Liver (tissue), 9 donors: ENCODE data around the gene HDAC5. TPM values are rescaled to one million over a fixed set of nuclear protein-coding genes. Genes with fewer than 3 reads are reported as not detected.

Experiments
- DNase-seq: peaks from one replicate; pipeline ENCODE4 v3.0.0-alpha.2; 2017; ENCODE audit warnings: low spot score
- H3K27ac ChIP-seq, 2 donors: one replicate each; pipeline ENCODE4 v1.7.0; 2013; ENCODE audit warnings: inconsistent platforms in 2 of 2, low read length in 2 of 2, control low read depth in 1 of 2, low read depth in 1 of 2, mild to moderate bottlenecking in 1 of 2
- H3K27me3 ChIP-seq, 4 donors: one replicate each; pipeline versions ENCODE4 v1.6.1 to v1.7.0; 2013; ENCODE audit warnings: low read length in 3 of 4, inconsistent platforms in 1 of 4, mild to moderate bottlenecking in 1 of 4, moderate library complexity in 1 of 4; ENCODE audit not compliant: control insufficient read depth in 4 of 4, insufficient read depth in 4 of 4
- H3K36me3 ChIP-seq, 4 donors: one replicate each; pipeline versions ENCODE4 v1.6.1 to v1.7.0; 2013; ENCODE audit warnings: low read length in 3 of 4, mild to moderate bottlenecking in 3 of 4, low read depth in 1 of 4, moderate library complexity in 1 of 4; ENCODE audit not compliant: control insufficient read depth in 4 of 4, insufficient read depth in 3 of 4
- H3K4me1 ChIP-seq, 4 donors: one replicate each; pipeline versions ENCODE4 v1.6.1 to v1.7.0; 2013; ENCODE audit warnings: low read length in 3 of 4, mild to moderate bottlenecking in 3 of 4, moderate library complexity in 1 of 4; ENCODE audit not compliant: control insufficient read depth in 4 of 4, insufficient read depth in 4 of 4
- H3K4me3 ChIP-seq, 3 donors: one replicate each; pipeline versions ENCODE4 v1.6.1 to v1.7.0; 2013; ENCODE audit warnings: low read length in 3 of 3, control low read depth in 1 of 3, low read depth in 1 of 3, mild to moderate bottlenecking in 1 of 3
- H3K9ac ChIP-seq, 2 donors: one replicate each; pipeline ENCODE4 v1.7.0; 2013; ENCODE audit warnings: low read length in 2 of 2, mild to moderate bottlenecking in 2 of 2, moderate library complexity in 2 of 2, control low read depth in 1 of 2, low read depth in 1 of 2
- H3K9me3 ChIP-seq, 4 donors: one replicate each; pipeline versions ENCODE4 v1.6.1 to v1.7.0; 2013; ENCODE audit warnings: low read length in 3 of 4; ENCODE audit not compliant: control insufficient read depth in 4 of 4
- CTCF ChIP-seq: fragments of 150-350 bp; IDR thresholded peaks from 2 replicates; pipeline ENCODE4 v1.5.1; 2017; ENCODE audit warnings: improper control_type of control experiment, low read depth, low read length; ENCODE audit not compliant: missing input control
- EGR1 ChIP-seq, 2 donors: IDR thresholded peaks; 2 replicates each; pipeline ENCODE4 v1.6.1; 2016 to 2018; ENCODE audit warnings: antibody characterized with exemption in 2 of 2, low read depth in 2 of 2
- FOXA1 ChIP-seq: IDR thresholded peaks from 2 replicates; pipeline ENCODE4 v1.6.1; 2016; ENCODE audit warnings: antibody characterized with exemption
- FOXA2 ChIP-seq: IDR thresholded peaks from 2 replicates; pipeline ENCODE4 v1.6.1; 2016; ENCODE audit warnings: antibody characterized with exemption
- GABPA ChIP-seq, 2 donors: IDR thresholded peaks in 1 of 2; conservative IDR thresholded peaks in 1 of 2; 2 replicates each; pipeline ENCODE4 v1.6.1; 2016; ENCODE audit warnings: antibody characterized with exemption in 2 of 2, mild to moderate bottlenecking in 1 of 2, moderate library complexity in 1 of 2
- HNF4A ChIP-seq, 2 donors: conservative IDR thresholded peaks; 2 replicates each; pipeline ENCODE4 v1.6.1; 2016; ENCODE audit warnings: antibody characterized with exemption in 2 of 2, mild to moderate bottlenecking in 2 of 2
- JUND ChIP-seq, 2 donors: IDR thresholded peaks; 2 replicates each; pipeline ENCODE4 v1.6.1; 2016; ENCODE audit warnings: antibody characterized with exemption in 2 of 2
- MAX ChIP-seq: IDR thresholded peaks from 2 replicates; pipeline ENCODE4 v1.6.1; 2016; ENCODE audit warnings: antibody characterized with exemption
- NR2F2 ChIP-seq: IDR thresholded peaks from 2 replicates; pipeline ENCODE4 v1.6.1; 2016; ENCODE audit warnings: antibody characterized with exemption
- RAD21 ChIP-seq, 2 donors: IDR thresholded peaks; 2 replicates each; pipeline ENCODE4 v1.6.1; 2016; ENCODE audit warnings: antibody characterized with exemption in 2 of 2, mild to moderate bottlenecking in 2 of 2
- SP1 ChIP-seq: IDR thresholded peaks from 2 replicates; pipeline ENCODE4 v1.6.1; 2018; ENCODE audit warnings: antibody characterized with exemption, mild to moderate bottlenecking
- TAF1 ChIP-seq: conservative IDR thresholded peaks from 2 replicates; pipeline ENCODE4 v1.6.1; 2016; ENCODE audit warnings: antibody characterized with exemption, mild to moderate bottlenecking
- YY1 ChIP-seq: IDR thresholded peaks from 2 replicates; pipeline ENCODE4 v1.6.1; 2016; ENCODE audit warnings: antibody characterized with exemption, mild to moderate bottlenecking
- ZBTB33 ChIP-seq: IDR thresholded peaks from 2 replicates; pipeline ENCODE4 v1.6.1; 2016; ENCODE audit warnings: antibody characterized with exemption
- WGBS: extraction: QIAGEN DNeasy Blood & Tissue Kit; methylation state at CpG from one replicate; pipeline ENCODE4 v1.1.7; 2013; 5-methylcytosine and 5-hydroxymethylcytosine counted together
- polyA plus RNA-seq, 2 donors: library from polyadenylated mRNA; stranded (reverse) in 1 of 2; unstranded in 1 of 2; fragments of 200-250 nt in 1 of 2; fragments of >200 nt in 1 of 2; fragmentation: Nextera tagmentation in 1 of 2; extraction: Ambion mirVana in 1 of 2; gene quantifications; one replicate each; pipeline versions ENCODE4 v1.2.1 to v1.2.3, GENCODE V29; 2013 to 2015
- total RNA-seq, 2 donors: library from RNA; depleted of rRNA; stranded (reverse); fragments of >200 nt; gene quantifications; one replicate each; pipeline ENCODE4 v1.2.3, GENCODE V29; 2014
- TF ChIP-seq, protein P1 (sequence below): IDR thresholded peaks from 2 replicates; pipeline ENCODE4 v1.6.1; 2016; ENCODE audit warnings: antibody characterized with exemption, mild to moderate bottlenecking
- TF ChIP-seq, protein P2 (sequence below): IDR thresholded peaks from 2 replicates; pipeline ENCODE4 v1.6.1; 2016; ENCODE audit warnings: antibody characterized with exemption
- donor health status: healthy.
- donor health status: healthy.
- donor health status: healthy.
- donor health status: healthy.
- donor health status: healthy.

HDAC5 gene
- total and polyA plus RNA-seq, 4 donors, result 5.8 to 20.3 (median 14.4) TPM

DNA sequence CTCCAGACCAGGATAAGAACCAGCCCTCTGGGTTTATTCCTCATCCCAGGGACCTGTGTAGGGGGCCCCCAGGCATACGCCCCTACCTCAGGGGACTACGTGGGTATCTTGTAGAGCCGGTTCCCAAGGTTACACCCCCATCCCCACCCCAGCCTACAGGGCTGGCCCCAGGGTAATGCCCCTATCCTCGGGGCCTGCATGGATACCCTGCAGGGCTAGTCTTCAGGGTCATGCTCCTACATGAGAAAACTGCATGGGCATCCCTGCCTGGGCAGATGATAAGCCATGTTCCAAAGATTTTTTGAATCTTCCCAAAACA is 14.2 kb downstream of the HDAC5 start:
- TF ChIP-seq, protein P1, sequence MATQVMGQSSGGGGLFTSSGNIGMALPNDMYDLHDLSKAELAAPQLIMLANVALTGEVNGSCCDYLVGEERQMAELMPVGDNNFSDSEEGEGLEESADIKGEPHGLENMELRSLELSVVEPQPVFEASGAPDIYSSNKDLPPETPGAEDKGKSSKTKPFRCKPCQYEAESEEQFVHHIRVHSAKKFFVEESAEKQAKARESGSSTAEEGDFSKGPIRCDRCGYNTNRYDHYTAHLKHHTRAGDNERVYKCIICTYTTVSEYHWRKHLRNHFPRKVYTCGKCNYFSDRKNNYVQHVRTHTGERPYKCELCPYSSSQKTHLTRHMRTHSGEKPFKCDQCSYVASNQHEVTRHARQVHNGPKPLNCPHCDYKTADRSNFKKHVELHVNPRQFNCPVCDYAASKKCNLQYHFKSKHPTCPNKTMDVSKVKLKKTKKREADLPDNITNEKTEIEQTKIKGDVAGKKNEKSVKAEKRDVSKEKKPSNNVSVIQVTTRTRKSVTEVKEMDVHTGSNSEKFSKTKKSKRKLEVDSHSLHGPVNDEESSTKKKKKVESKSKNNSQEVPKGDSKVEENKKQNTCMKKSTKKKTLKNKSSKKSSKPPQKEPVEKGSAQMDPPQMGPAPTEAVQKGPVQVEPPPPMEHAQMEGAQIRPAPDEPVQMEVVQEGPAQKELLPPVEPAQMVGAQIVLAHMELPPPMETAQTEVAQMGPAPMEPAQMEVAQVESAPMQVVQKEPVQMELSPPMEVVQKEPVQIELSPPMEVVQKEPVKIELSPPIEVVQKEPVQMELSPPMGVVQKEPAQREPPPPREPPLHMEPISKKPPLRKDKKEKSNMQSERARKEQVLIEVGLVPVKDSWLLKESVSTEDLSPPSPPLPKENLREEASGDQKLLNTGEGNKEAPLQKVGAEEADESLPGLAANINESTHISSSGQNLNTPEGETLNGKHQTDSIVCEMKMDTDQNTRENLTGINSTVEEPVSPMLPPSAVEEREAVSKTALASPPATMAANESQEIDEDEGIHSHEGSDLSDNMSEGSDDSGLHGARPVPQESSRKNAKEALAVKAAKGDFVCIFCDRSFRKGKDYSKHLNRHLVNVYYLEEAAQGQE, result no peak
- no peak for TF ChIP-seq HNF4A (conservative IDR thresholded peaks at IDR 0.05)
- no peak for TF ChIP-seq NR2F2
- TF ChIP-seq ZBTB33, result no peak
- no peak for TF ChIP-seq MAX
- no peak for TF ChIP-seq SP1
- no peak for TF ChIP-seq TAF1
- TF ChIP-seq FOXA2, result no peak
- no peak for TF ChIP-seq CTCF
- TF ChIP-seq EGR1 (IDR thresholded peaks at IDR 0.05; ENCODE audit: low read depth in 2 of 2), result no peak
- TF ChIP-seq RAD21 (IDR thresholded peaks at IDR 0.05), result no peak
- no peak for TF ChIP-seq YY1
- peak overlapping the region; percentile 83 to 97 for H3K27ac ChIP-seq
- no peak for DNase-seq
- no peaks in the 10 kb centered on the region for H3K27me3 ChIP-seq
- H3K9me3 ChIP-seq, result no peaks in the 10 kb centered on the region
- H3K36me3 ChIP-seq, result no peaks in the 10 kb centered on the region
- 35% methylated on average over 4 of the region's 4 CpGs for WGBS
- peaks cover 34 to 87% (median 60%) of the 10 kb centered on the region in 4 donors for H3K4me1 ChIP-seq
- peak overlapping the region; percentile 15 to 34 for H3K9ac ChIP-seq
- H3K4me3 ChIP-seq, result no peak overlapping the region

GRCh38 chr17:44108440-44109311 is 14.8 kb downstream of the HDAC5 start:
- peak; percentile 57 for DNase-seq
- Histone ChIP-seq H3K4me3 (peak overlapping the region in 1 of 3 donors; percentile 15), H3K4me1 (peaks cover 34 to 84% (median 59%) of the 10 kb centered on the region in 4 donors), H3K27ac (peak overlapping the region; percentile 83 to 97), H3K9ac (peak overlapping the region; percentile 15 to 34), H3K27me3 (no peaks in the 10 kb centered on the region), H3K36me3 (no peaks in the 10 kb centered on the region), H3K9me3 (no peaks in the 10 kb centered on the region)
- 21% methylated on average over 16 of the region's 16 CpGs for WGBS
- TF ChIP-seq NR2F2 (peak; percentile 85), FOXA2 (peak; percentile 15), JUND (IDR thresholded peaks at IDR 0.05) (peak; percentile 96 to 97), FOXA1 (peak; percentile 13), GABPA (IDR thresholded peaks at IDR 0.05 in 1 of 2, conservative IDR thresholded peaks at IDR 0.05 in 1 of 2) (no peak), SP1 (peak; percentile 91), RAD21 (IDR thresholded peaks at IDR 0.05) (peak in 1 of 2 donors; percentile 14), TAF1 (no peak), EGR1 (IDR thresholded peaks at IDR 0.05; ENCODE audit: low read depth in 2 of 2) (no peak), ZBTB33 (no peak), HNF4A (conservative IDR thresholded peaks at IDR 0.05) (peak; percentile 89 to 90)
- TF ChIP-seq, protein P1, result peak; percentile 43
- TF ChIP-seq, protein P2, sequence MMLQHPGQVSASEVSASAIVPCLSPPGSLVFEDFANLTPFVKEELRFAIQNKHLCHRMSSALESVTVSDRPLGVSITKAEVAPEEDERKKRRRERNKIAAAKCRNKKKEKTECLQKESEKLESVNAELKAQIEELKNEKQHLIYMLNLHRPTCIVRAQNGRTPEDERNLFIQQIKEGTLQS, result peak; percentile 84
